HL-60/S4 (cell line): ENCODE results near the gene SPPL3.

Experiments
- in situ Hi-C: fragments of 300-500 bp; cut with MboI; formaldehyde crosslinking; loops from 2 replicates; pipeline ENCODE4 v1.14.3; 2022; ENCODE audit warnings: low sequenced_read_pairs

SPPL3 gene

DNA sequence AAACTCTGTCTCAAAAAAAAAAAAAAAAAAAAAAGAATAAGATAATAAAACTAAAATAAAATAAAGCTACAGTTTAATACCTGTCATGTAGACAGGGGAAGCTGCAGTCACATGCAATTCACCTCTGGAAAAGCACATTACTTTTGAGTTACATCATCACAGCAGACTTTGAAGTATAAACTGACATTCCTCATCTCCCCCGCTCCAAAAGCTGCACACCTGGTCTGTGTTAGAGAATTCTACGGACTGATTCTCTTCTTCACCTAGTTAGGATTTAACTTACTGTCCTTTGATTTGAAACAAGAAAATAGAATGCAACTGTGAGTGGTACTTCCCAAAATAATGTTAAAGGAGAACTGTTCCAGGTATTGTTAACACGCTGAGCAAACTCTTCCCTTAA is 25.1 kb downstream of the SPPL3 start:
- in situ Hi-C loops: no loop called here

DNA sequence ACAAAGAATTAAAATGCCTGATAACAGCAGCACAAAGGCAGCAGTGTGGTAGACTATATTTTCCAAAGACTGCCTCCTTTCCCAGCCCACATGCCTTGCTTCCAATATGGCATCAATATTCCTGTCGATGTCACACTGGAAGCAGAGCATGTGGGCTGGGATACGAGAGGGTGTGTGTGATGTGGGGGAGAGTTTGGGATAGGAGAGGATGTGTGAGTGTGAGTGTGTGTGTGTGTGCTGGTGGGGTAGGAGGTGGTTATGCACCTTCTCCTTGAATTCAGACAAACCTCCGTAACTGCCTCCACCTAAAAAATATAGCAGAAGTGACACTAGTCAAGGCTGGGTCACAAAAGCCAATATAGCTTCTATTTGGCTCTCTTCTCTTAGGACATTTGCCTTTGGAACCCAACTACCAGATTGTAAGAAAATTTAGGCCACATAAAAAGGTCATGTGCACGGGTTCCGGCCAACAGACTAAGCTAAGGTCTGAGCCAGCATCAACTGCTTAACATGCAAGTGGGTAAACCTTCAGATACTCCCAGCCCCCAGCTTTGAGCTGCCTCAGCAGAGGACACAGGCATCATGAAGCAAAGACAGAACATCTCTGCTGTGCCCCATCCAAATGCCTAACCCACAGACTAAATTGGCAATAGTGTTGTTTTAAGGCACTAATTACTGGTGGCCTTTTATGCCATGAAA is 29.5 kb downstream of the SPPL3 start:
- in situ Hi-C loops: no loop called here

DNA sequence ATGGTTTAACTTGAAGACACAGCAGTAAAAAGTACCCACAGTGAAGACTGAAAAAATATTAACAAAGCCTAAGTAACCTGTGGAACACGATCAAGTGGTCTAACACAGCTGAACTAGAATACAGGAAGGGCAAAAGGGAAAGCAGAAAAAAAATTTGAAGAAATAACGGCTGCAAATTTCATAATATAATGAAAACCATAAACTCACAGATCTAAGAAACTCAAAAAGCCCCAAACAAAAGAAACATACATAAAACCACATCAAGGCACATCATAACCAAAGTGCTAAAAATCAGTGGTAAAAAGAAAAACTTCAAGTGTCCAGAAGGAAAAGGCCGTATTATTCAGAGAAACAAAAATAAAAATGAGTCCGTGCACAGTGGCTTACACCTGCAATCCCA is 30.9 kb downstream of the SPPL3 start:
- in situ Hi-C loops: no loop called here

DNA sequence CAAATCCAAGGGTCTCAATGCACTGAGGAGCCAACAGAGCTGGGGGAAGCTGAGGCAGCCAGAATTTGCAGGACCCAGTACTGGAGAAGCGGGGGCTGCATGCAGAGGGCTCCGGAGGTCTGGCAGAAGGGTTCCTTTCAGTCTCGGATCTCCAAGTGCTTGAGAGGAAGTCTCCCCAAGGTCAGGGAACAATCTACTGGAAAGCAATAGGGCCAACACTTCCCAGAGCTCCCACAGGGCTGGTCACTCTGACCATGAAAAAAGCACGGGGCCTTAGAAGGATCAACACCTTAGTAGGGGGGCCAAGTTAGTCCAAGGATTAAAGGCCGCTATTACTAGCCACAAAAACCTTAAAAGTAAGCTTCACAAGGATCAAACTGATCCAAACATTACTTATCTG is 31.7 kb downstream of the SPPL3 start:
- in situ Hi-C loops: no loop called here

GRCh38 chr12:120870415-120870814 is 33.7 kb downstream of the SPPL3 start:
- in situ Hi-C loops: no loop called here

DNA sequence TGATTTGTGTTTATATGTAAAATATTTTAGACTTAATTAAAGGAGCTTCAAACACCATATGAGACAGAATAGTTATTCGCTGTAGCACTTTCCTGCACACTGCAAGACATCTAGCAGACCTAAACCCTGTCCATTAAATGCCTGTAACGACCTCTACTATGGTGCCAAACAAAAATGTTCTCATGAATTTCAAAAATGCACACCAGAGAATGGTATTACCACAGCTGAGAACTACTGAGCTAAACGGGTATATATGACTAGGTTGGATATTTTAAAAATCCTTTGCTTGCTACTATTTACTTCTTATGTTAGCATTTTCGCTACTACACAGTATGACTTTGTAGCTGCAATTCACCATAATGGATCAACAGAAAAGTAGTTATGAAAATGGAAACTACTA is 34.8 kb downstream of the SPPL3 start:
- in situ Hi-C loops: no loop called here

GRCh38 chr12:120866108-120866507 is 38.0 kb downstream of the SPPL3 start:
- in situ Hi-C loops: no loop called here

- in situ Hi-C loops: no loop called here
Observed at GRCh38 chr12:120865098-120865497, 39.1 kb downstream of the SPPL3 start.

DNA sequence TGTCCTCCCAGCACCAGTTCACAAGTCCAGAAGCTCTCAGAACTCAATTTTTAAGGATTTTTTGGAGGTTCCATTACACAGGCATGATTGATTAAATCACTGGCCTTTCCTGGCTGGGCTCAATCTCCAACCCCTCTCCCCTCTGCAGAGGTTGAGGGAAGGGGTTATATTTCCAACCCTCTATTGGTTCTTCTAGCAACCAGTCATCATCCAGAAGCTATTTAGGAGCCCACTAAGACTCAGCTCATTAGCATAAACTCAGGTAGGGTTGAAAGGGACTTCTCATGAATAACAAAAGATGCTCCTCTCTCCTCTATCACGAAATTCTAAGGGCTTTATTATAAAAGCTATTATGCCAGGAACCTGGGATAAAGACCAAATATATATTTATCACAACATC is 41.5 kb downstream of the SPPL3 start:
- in situ Hi-C loops: no loop called here

DNA sequence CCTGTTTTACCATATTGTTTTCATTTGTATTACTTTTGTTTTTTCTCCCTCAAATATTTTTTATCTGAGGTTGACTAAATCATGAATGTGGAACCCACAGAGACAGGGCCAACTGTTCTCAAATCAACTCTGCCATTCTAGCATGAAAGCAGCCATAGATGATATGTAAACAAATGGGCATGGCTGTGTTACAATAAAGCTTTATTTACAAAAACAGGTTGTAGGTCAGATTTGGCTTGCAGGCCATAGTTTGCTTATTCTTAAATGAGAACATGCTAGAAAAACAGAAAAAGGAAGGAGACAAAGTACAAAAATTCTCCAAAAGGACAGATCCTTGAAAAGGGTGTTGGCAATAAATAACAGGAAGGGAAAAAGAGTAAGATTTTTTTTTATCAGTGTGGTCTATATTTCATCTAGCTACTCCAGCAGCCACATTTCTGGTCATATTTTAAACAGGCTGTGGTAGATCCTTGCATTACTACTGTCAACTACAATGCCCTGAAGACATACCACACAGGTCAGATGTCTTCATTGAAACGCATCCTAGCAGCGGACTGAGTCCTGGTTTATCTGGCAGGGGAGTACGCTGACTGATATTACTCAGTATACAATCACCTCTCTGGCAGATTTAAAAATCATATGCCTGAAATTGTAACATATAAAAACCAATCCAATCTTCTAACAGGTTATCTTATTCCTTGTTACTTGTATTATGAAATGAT is 42.9 kb downstream of the SPPL3 start:
- in situ Hi-C loops: no loop called here

GRCh38 chr12:120858306-120859088 is 45.7 kb downstream of the SPPL3 start:
- in situ Hi-C loops: no loop called here

DNA sequence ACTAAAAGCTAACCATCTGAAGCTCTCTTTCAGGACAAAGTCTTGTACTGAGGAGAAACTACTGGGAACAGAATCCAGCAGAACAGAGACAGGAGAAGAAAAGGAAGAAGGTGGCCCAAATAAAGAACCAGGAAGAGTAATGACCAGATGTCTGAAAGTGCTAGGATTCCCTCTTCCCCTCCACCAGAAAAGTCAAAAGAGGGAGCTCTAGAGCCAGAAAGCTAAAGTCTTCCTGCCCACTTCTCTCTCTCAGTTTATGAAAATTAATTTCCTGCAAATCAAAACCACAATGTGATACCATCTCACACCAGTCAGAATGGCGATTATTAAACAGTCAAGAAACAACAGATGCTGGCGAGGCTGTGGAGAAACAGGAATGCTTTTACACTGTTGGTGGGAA is 47.2 kb downstream of the SPPL3 start:
- in situ Hi-C loops: no loop called here

- in situ Hi-C loops: no loop called here
Observed at GRCh38 chr12:120855823-120856588, 48.2 kb downstream of the SPPL3 start.

DNA sequence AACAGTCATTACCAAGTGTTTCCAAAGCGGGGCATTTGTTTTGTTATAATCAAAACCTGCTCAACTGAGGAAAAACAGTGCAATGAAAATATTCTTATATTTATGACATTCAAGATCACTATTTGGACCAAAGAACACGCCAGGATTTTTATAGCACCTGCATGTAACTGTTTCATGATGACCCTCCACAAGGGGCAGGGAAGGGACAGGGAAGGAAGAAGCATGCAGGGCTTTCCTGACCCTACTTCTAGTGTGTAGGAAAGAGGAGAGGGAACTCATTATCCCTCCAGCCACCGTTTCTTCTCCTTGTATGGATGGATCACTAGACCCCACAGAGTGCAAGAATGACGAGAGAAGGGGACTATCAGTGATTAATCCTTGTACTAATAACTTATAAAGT is 49.4 kb downstream of the SPPL3 start:
- in situ Hi-C loops: no loop called here

GRCh38 chr12:120853188-120853587 is 51.0 kb downstream of the SPPL3 start:
- in situ Hi-C loops: no loop called here

DNA sequence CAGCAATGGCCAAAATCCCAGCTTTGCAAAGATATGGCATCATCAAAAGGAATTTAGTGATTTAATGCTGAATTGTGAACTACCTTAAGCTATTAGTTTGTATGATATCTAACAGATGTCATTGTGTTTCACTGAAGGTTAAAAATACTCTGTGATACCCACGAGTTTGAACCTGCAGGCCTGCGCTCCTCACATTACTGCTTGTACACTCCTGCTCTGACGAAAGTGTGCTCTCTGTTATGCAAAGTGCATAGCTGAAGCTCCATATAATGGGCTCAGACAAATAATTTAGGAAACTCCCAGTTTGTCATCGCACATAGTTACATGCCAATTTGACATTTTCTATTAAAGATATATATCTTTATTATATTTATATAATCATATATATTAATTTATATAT is 52.2 kb downstream of the SPPL3 start:
- in situ Hi-C loops: no loop called here

GRCh38 chr12:120851444-120851843 is 52.7 kb downstream of the SPPL3 start:
- in situ Hi-C loops: no loop called here

GRCh38 chr12:120849765-120850164 is 54.4 kb downstream of the SPPL3 start:
- in situ Hi-C loops: no loop called here

- in situ Hi-C loops: no loop called here
Observed at GRCh38 chr12:120847814-120848213, 56.3 kb downstream of the SPPL3 start.

GRCh38 chr12:120847392-120847791 is 56.8 kb downstream of the SPPL3 start:
- in situ Hi-C loops: no loop called here

DNA sequence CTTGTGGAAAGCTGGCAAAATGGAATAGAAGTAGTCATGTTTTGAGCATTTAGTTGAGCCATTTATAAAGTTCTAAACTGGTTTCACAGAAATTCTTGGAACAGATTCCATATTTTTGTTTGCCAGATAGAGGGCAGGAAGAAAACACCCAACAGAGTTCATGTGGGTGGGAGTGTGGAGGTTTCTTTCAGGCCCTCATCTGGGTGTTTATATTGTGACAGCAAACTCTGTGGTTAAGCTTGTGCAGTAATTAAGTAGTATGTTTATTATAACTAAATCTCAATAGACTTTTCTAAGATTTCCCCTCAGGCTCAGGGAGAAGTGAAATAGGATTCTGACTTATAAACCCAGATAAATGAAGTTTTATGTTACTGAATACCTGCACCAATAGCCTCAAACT is 57.4 kb downstream of the SPPL3 start:
- in situ Hi-C loops: no loop called here
